GM19372 (cell line): ENCODE data around the gene ZFP69.

ENCODE experiments used
- ATAC-seq: cut with Tn5 transposase; IDR thresholded peaks from one replicate; pipeline ENCODE4 v1.9.1; 2021; ENCODE audit warnings: mild to moderate bottlenecking, low read depth, moderate library complexity; ENCODE audit not compliant: unreplicated experiment

Gene ZFP69

DNA sequence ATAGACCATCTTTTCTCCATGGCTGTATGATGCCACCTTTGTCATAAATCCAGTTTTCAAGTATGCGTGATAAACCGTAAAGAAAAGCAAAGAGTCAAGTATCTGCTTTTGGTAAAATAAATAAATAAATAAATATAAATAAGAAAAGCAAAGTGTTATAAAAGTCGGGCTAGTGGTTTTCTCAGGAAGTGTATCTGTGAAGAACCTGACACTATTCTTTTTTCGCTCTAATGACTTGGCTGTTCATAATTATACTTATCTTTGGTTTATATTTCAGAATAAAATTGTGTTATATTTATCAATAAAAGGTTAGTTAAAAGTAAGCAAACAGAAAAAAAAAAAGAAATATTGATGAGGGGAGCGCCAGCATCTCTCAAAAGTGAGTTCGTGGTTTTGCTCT, 30.9 kb downstream of the ZFP69 start:
- ATAC-seq, result no peak

DNA sequence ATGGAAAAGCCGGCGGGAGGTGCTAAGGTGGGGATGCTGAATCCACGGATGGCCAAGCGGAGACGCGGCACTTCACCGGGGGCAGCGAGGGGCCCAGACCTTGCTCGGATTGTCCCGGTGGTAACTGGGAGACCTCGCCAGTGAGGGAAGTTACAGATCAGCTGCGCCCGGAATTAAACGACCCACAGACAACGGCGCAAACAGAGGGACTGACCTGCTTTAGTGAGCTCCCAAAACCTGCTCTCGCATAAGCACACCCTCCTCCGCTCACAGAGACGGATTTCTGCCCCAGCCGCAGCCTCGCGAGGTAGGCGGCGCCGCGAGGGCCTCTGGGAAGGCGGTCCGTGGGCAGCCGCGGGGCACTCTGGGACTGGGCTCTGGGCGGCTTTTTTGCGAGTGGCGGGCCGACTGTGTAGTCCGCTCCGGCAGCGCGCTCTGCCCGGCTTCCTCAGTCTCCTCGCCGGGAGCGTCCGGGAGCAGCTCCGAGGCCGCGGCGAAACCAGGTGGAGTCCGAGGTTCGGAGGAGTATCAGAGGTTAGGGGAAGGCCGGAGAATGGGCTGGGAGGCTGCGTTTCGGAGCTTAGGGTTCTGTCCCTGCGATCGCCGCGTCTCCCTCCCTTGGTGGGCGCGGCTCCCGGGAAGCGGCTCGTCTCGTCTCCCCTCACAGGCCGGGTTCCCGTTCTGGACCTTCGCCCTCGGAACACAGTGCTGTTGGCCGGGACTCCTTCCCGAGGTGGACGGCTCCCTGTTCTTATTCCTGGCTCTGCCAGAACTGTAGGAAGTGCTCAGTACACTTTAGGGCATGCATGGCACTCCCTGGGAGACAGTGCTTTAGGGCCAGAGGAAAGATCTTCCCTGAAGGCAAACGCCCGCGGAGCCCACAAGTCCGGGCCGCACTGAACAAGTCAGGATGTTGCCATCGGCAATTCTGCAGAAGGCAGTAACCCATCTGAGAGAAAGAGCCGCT, 31.6 kb downstream of the ZFP69 start, which contains the start of gene EXO5:
TSS of gene EXO5 (plus strand) at position 393 of the 967 bp plus-strand sequence. CDS start 5,778 bp downstream, outside the sequence.
- no peak for ATAC-seq

DNA sequence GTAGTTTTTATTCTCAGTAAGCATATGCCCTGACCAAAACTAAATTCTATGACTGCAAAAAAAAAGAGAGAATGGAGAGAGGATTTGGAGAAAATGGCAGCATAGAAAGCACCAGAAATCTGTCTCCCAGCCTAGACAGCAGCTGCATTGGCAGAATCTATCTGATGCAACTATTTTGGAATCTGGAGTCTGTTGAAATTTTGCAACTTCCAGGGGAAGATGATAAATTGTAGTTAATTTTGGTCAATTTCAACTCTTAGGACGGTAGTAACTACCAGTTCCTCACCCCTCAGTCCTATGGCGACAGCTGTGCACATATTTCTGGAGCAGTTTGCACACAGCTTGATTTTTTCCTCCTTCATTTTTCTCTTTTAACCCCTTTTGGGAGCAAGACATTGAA, 42.4 kb downstream of the ZFP69 start:
- no peak for ATAC-seq

DNA sequence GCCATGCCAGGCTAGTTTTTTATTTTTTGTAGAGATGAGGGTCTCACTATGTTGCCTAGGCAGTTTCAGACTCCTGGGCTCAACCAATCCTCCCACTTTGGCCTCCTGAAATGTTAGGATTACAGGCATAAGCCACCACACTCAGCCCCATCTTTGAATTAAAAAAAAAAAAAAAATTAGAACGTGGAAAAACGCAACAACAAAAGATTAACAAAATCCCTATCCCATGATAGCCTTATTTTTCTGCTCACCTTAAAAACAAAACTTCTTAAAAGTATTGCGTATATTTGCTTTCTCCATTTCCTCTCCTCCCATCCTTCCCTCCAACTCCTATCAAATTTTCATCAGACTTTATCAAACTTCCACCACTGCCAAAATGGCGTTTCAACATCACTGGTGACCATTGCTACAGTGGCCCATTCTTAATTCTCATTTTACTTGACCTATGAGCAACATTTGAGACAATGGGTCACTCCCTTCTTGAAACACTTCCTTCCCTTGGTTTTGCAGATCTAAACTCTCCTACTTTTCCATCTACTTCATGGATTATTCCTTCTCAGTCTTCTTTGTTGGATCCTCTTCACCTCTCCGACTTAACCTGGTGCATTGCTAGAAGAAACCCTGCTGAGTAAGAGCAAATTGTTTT, 53.8 kb downstream of the ZFP69 start:
- no peak for ATAC-seq

DNA sequence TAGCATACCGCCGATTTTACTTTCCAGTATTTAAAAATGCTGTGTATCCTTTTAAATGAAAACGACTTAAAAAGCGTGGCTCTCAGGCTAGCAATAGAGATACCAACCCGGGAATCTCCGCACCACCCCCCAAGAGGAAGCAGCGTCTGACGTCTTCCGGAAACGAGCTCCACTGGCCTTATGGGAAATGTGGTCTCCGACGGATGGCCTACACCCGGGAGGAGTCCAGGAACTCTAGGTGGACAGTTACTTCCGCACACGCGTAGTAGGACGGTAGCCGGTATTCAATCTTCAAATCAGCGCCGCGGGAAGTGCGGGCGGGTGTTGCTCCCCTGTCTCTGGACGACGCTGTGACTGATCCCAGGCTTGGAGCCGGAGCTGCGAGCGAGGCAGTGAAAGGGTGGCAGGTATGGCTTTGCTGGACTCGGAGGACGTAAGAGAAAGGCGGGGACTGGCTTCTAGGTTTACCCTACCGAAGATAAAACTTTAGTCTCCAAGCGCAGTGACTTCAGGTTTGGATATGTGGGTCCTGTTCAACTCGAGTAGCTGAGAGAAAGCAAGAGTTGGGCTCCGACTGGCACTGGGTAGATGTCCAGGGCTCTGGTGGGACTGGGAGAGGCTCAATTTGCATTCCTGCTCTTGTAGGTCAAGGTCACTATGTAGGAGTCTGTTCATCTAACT, 54.4 kb downstream of the ZFP69 start, which contains the start of gene ZNF684:
TSS of gene ZNF684 (plus strand) at position 257 of the 681 bp plus-strand sequence. CDS start 1,530 bp downstream, outside the sequence.
- ATAC-seq, result peak; percentile 94

DNA sequence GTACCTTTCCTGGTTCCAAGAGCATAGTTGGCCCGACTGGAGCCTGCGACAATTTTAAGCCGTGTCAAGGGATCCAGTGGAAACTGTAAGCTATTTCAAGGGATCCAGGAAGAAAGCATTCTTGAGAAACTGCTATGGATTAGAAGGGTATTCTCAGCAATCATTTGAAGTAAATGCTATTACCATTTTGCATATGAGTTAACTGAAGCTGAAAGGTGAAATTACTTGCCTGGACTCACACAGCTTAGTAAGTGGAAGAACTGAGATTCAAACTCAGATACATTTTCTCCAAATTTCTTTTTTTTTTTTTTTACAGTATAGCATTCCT, 54.9 kb downstream of the ZFP69 start:
- no peak for ATAC-seq

DNA sequence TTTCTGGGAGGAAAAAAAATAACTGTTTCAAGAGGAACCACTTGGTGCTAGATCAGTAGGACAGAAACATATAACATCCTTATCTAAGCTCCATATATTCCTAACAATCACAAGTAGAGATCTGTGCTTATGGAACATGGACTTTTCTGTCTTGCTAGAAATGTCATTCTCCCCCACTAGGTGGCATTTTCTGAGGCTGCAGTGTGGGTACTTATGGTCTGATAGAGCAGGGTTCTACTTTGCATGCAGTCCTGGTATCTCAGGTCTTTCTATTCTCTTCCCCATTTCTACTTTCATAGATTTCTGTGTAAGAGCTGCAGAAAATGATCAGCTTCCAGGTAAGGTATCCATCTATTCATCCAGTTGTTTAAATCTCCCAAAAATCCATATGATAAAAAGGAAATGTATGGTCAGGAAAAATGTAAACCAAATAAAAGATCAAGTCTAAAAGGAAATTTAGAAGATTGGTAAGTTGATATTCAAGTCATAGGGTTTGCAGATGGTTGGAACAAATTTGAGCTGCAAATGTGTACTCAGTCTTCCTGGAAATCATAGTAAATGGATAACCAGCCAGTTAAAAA, 55.8 kb downstream of the ZFP69 start:
- no peak for ATAC-seq

DNA sequence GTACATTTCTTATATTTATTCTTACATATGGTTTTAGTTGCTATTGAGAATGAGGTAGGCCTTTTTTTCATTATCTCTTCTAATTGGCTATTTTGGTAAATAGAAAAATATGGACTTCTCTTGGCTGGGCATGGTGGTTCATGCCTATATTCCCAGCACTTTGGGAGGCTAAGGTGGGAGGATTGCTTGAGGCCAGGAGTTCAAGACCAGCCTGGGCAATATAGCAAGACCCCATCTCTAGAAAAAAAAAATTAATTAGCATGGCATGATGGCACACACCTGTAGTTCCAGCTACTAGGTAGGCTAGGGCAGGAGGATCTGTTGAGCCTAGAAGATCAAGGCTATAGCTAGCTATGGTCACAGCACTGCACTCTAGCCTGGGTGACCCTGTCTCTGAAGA, 57.5 kb downstream of the ZFP69 start:
- no peak for ATAC-seq

DNA sequence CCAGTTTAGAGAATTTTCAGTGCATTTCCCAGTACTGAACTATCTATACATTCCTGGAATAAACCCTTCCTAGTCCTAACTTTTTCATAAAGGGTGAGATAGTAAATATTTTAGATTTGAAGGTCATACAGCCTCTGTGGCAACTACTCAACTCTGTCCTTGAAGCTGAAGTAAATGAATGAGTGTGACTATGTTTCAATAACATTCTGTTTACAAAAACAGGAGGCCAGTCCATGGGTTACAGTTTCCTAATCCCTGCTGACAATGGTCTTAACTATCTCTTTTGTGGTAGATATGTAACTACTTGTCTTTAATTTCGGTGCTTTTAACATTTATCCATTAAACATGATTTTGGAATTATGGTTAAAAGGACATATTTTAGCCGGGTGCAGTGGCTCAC, 58.6 kb downstream of the ZFP69 start:
- ATAC-seq, result no peak

DNA sequence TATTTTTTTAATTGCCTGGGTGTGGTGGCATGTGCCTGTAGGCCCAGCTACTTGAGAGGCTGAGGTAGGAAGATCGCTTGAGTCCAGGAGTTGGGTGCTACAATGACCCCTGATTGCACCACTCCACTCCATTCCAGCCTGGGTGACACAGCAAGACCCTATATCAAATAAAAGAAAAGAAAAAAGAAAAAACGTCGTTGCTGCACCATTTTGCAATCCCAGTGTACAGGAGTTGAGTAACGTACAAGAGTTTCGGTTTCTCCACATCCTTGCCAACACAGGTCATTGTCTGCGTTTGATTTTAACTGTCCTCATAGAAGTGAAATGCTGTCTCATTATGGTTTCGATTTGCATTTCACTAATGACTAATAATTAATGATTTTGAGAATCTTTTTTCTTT, 62.2 kb downstream of the ZFP69 start:
- no peak for ATAC-seq
